ENCODE data around the gene SIDT2. TPM values are rescaled to one million over a fixed set of nuclear protein-coding genes. Genes with fewer than 3 reads are reported as not detected.
A peak's percentile ranks its signal among the peaks of the same experiment; 100 is the strongest.
"Not testable (repeated sequence)": the region's sequence is repeated elsewhere in the genome, so short reads cannot be mapped to it uniquely, and the experiment has no call there.

SIDT2 gene
- total RNA-seq, 4 donors from 2014 or later: 63.4 to 101 (median 81.1) TPM

GRCh38 chr11:117200813-117201657 lies 22.5 kb downstream of the SIDT2 start:
- ATAC-seq (ENCODE audit: low FRiP score): no peak
- TF ChIP-seq CTCF (IDR thresholded peaks at IDR 0.05): no peak
- DNase-seq (ENCODE audit: low spot score): no peak

DNA sequence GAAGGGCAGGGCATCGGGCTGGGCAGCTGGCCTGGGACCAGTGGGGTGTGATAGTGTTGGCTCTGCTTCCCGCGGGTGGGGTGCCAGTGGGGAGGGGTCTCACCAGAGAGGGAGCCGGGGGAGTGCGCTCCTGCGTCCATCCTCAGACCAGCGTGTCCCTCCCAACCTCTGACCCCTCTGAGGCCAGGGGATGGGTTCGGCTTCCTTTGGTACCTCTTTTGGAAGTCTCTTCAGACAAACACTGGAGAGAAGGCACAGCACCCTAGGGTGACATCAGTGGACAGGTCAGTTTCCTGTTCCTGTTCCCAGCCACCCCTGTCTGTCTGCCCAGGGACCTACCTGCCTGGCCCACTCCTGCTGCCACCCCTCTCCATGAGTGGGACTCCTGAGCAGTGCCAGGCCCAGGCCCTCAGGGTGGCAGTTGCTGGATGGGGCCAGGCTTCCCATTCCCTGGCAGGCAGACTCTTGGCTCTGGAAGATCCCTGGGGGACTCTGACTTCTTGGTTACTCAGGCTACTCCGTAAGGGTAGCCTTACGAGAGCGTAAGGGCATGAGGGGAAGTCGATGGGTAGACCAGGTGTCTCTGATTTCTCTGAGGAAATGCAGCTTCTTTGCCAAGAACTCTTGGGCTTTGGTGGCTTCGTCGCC lies 23.2 kb downstream of the SIDT2 start:
- no peak for TF ChIP-seq CTCF (IDR thresholded peaks at IDR 0.05)
- ATAC-seq (ENCODE audit: low FRiP score) (no peak), DNase-seq (ENCODE audit: low spot score) (no peak)

DNA sequence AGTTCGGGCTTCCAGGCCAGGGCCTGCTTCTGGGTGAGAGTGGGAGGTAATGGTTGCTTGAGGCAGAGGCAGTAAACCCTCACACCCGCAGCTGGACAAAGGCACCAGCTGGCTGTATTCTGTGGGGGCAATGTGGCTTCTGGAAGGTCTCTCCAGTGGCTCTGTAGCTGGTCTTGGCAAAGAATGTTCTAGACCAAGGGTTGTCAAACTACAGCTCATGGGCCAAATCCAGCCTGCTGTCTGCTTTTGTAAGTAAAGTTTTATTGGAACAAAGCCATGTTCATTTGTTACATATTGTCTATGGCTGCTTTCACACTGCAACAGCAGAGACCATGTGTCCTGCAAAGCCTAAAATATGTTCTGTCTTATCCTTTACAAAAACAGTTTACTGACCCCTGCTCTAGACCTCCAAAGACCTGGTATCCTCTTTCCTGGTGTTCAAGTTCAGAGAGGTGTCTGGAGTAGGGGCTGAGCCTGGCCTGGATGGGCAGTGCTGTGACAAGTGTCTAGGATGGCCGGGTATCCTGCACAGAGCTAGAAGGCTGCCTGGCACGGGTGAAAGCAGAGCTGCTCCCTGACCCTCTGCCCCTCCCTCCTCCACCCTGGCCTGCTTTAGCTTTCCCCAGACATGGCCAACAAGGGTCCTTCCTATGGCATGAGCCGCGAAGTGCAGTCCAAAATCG lies 24.0 kb downstream of the SIDT2 start:
- DNase-seq (ENCODE audit: low spot score): no peak
- TF ChIP-seq CTCF (IDR thresholded peaks at IDR 0.05): no peak
- ATAC-seq (ENCODE audit: low FRiP score): no peak

- DNase-seq (ENCODE audit: low spot score): no peak
- no peak for ATAC-seq (ENCODE audit: low FRiP score)
- TF ChIP-seq CTCF (IDR thresholded peaks at IDR 0.05): no peak
Measured at GRCh38 chr11:117203069-117203407, 24.5 kb downstream of the SIDT2 start.

DNA sequence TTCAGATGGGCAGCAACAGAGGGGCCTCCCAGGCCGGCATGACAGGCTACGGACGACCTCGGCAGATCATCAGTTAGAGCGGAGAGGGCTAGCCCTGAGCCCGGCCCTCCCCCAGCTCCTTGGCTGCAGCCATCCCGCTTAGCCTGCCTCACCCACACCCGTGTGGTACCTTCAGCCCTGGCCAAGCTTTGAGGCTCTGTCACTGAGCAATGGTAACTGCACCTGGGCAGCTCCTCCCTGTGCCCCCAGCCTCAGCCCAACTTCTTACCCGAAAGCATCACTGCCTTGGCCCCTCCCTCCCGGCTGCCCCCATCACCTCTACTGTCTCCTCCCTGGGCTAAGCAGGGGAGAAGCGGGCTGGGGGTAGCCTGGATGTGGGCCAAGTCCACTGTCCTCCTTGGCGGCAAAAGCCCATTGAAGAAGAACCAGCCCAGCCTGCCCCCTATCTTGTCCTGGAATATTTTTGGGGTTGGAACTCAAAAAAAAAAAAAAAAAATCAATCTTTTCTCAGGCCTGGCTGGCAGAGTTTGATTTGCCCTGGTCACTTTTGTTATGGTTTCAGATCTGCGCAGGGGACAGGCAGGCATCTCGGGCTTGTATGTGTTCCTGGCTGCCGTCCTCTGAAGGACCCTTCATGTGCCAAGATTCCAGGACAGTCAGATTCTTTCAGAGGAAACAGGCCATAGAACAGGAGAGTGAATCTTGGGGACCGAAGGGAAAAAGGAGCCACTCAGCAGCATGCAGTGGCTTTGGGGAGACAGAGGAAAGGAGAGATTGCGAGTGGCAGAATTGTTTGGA lies 25.9 kb downstream of the SIDT2 start:
- no peak for ATAC-seq (ENCODE audit: low FRiP score)
- no peak for TF ChIP-seq CTCF (IDR thresholded peaks at IDR 0.05)
- no peak for DNase-seq (ENCODE audit: low spot score)

DNA sequence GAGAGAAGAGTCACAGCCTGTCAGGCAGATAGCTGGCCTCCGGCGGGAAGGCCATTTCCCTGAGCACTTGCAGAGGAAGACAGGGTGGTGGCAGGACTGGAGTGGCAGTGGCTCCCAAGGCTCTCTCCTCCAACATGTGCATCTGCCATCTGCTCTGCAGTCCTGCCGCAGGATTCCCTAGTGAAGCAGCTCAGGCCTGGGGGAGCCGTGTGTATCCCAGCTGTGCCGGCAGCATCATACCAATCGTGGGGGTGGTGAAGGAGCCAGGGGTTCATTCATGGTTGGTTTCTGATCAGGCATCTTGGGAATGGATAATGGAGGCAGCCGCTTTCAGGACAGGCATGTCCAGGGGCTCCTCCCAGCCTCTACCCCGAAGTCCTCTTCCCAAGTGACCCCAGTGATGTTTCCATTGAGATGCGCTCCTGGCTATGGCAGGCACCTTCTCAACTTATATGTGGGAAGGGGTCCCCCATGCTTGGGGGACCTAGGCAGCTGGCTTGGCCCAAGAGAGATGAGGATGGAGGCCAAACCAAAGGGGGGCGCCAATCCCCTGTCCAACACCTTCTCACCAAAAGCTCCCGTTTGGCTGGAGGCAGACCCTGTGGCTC lies 26.8 kb downstream of the SIDT2 start:
- no peak for TF ChIP-seq CTCF (IDR thresholded peaks at IDR 0.05)
- no peak for DNase-seq (ENCODE audit: low spot score)
- no peak for ATAC-seq (ENCODE audit: low FRiP score)

GRCh38 chr11:117206111-117206510 lies 27.6 kb downstream of the SIDT2 start:
- DNase-seq (ENCODE audit: low spot score); ATAC-seq (ENCODE audit: low FRiP score): not testable (repeated sequence)

DNA sequence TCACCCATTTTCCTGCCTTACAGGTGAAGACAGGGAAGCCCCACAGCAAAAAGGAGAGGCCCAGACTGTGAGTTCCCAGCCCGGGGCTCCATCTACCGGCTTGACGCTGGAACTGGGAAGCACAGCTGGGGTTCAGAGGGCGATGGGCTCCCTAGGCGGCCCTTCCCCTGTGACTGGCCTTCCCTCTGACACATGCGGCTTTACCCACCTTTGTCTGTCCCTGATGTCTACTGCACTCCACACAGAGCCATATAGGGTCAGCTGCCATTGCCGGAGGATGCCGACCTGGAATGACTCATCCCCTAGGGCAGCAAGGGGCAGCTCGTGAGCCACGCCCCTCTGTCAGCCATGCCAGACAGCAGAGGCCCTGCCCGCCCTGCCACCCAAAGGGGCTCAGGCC lies 28.3 kb downstream of the SIDT2 start:
- DNase-seq (ENCODE audit: low spot score): not testable (repeated sequence)
- peak; percentile 14 for ATAC-seq (ENCODE audit: low FRiP score)

- not testable (repeated sequence) for ATAC-seq (ENCODE audit: low FRiP score); DNase-seq (ENCODE audit: low spot score)
Measured at GRCh38 chr11:117207481-117207880, 28.9 kb downstream of the SIDT2 start.

GRCh38 chr11:117208710-117209109 lies 30.2 kb downstream of the SIDT2 start:
- DNase-seq (ENCODE audit: low spot score); ATAC-seq (ENCODE audit: low FRiP score): not testable (repeated sequence)

All from omental fat pad (tissue), 4 donors.